DMS153 (cell line): ENCODE results near the gene RPS6KA1.
A peak's percentile ranks its signal among the peaks of the same experiment; 100 is the strongest.
"Not testable (repeated sequence)": the region's sequence is repeated elsewhere in the genome, so short reads cannot be mapped to it uniquely, and the experiment has no call there.

Source experiments
- DNase-seq: peaks from one replicate; lab custom pipeline; 2025; lab: John Stamatoyannopoulos, UW

The RPS6KA1 gene

GRCh38 chr1:26529655-26530409 lies at the start of gene RPS6KA1:
Gene RPS6KA1, plus strand, starts transcription at chr1:26529761. Its CDS starts 160 bp downstream, at chr1:26529921.
- DNase-seq: peak; percentile 36

- no peak for DNase-seq
Observed at GRCh38 chr1:26482921-26483320, 46.6 kb upstream of the RPS6KA1 start.

GRCh38 chr1:26483980-26484379 lies 45.6 kb upstream of the RPS6KA1 start:
- DNase-seq: no peak

- DNase-seq: no peak
Observed at GRCh38 chr1:26490155-26490554, 39.4 kb upstream of the RPS6KA1 start.

GRCh38 chr1:26493267-26493666 lies 36.3 kb upstream of the RPS6KA1 start:
- no peak for DNase-seq

- no peak for DNase-seq
Observed at GRCh38 chr1:26493938-26494337, 35.6 kb upstream of the RPS6KA1 start.

- DNase-seq: no peak
Observed at GRCh38 chr1:26496861-26497260, 32.7 kb upstream of the RPS6KA1 start.

- DNase-seq: no peak
Observed at GRCh38 chr1:26498894-26499293, 30.7 kb upstream of the RPS6KA1 start.

- DNase-seq: peak; percentile 86
Observed at GRCh38 chr1:26500488-26501175, 28.9 kb upstream of the RPS6KA1 start.

- DNase-seq: not testable (repeated sequence)
Observed at GRCh38 chr1:26510711-26511110, 18.9 kb upstream of the RPS6KA1 start.

GRCh38 chr1:26515836-26516235 lies 13.7 kb upstream of the RPS6KA1 start:
- not testable (repeated sequence) for DNase-seq

GRCh38 chr1:26516987-26517765 lies 12.4 kb upstream of the RPS6KA1 start:
- DNase-seq: no peak

- no peak for DNase-seq
Observed at GRCh38 chr1:26517766-26518049, 11.9 kb upstream of the RPS6KA1 start.

GRCh38 chr1:26518355-26518754 lies 11.2 kb upstream of the RPS6KA1 start:
- DNase-seq: no peak

GRCh38 chr1:26520339-26520738 lies 9.2 kb upstream of the RPS6KA1 start:
- DNase-seq: no peak

GRCh38 chr1:26521669-26522030 lies 7.9 kb upstream of the RPS6KA1 start:
- no peak for DNase-seq

- DNase-seq: no peak
Observed at GRCh38 chr1:26522073-26522472, 7.5 kb upstream of the RPS6KA1 start.

GRCh38 chr1:26524181-26524580 lies 5.4 kb upstream of the RPS6KA1 start:
- DNase-seq: no peak

GRCh38 chr1:26526287-26526686 lies 3.3 kb upstream of the RPS6KA1 start:
- DNase-seq: no peak

- no peak for DNase-seq
Observed at GRCh38 chr1:26529405-26529654, 231 bp upstream of the RPS6KA1 start.

GRCh38 chr1:26530410-26530894 lies 891 bp downstream of the RPS6KA1 start:
- DNase-seq: no peak

GRCh38 chr1:26530895-26531598 lies 1.5 kb downstream of the RPS6KA1 start:
- DNase-seq: peak; percentile 90
